ENCODE data around the gene NR2F2.

DNA sequence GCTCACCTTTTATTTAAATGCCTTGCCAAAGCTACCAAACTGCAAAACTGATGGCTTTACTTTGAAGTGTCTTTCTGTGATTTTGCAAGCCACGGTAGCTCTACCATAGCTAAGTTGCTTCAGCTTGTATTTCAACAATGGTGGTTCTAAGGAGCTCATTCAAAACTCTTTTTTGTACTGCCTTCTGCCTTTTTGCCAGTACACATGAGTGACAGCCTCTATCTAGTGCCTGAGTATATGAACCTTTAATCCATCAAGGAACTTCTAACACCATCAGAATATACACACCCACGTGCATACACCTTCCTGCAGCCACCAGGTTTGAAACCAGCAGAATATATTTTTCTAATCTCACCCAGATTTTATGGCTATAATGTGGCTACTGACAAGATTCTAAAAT, 10.4 kb upstream of the NR2F2 start:
- no peak for TF ChIP-seq CTCF (IDR thresholded peaks at IDR 0.05)
- no peak for TF ChIP-seq POLR2A (IDR thresholded peaks at IDR 0.05)

Data from right lobe of liver (tissue), 4 donors.